Endothelial cell of umbilical vein (primary cell): Measurements from ENCODE around the gene CS. TPM values are rescaled to one million over a fixed set of nuclear protein-coding genes. Genes with fewer than 3 reads are reported as not detected.

Source experiments
- BruUV-seq: library from RNA; stranded (reverse); fragments of 400-500 nt; replicated peaks from 2 replicates; lab custom pipeline; 2021; lab: Mats Ljungman, UMichigan
- CTCF ChIA-PET: fragments of 300-600, 350-600 bp; sonication (Branson Sonifier 250); formaldehyde crosslinking; loops from one replicate; lab custom pipeline; 2021; ENCODE audit warnings: antibody characterized with exemption, inconsistent platforms; lab: Charles Lee
- POLR2A ChIA-PET: fragments of 300-600, 350-600 bp; sonication (Branson Sonifier 250); formaldehyde crosslinking; loops from one replicate; lab custom pipeline; 2021; ENCODE audit warnings: antibody characterized with exemption, inconsistent platforms; lab: Charles Lee
- DNase-seq: peaks from one replicate; pipeline ENCODE4 v3.0.0-alpha.2; 2011; ENCODE audit warnings: low read depth, low spot score
- FAIRE-seq: peaks from 2 replicates; lab custom pipeline; 2011; peaks lifted over from hg19 to GRCh38; lab: Jason Lieb, UNC
- H2AFZ ChIP-seq: 2 replicates; pipeline ENCODE4 v1.6.0; 2012; ENCODE audit warnings: low read depth, low read length, control low read depth, inconsistent platforms
- H3K27ac ChIP-seq: 2 replicates; pipeline ENCODE4 v1.5.1; 2011; ENCODE audit warnings: low read depth, mild to moderate bottlenecking, control low read depth, low read length, moderate library complexity; ENCODE audit not compliant: insufficient read depth
- H3K27me3 ChIP-seq, 2 experiments: 2 replicates each; pipeline versions ENCODE4 v1.6.0 to v1.6.1; 2011; ENCODE audit warnings: low read length in 2 of 2, mixed read lengths in 1 of 2; ENCODE audit not compliant: control insufficient read depth in 2 of 2, insufficient read depth in 2 of 2
- H3K36me3 ChIP-seq, 2 experiments: 2 replicates in 1 of 2; 3 replicates in 1 of 2; pipeline ENCODE4 v1.5.1; 2011; ENCODE audit warnings: low read length in 2 of 2, mild to moderate bottlenecking in 1 of 2, moderate library complexity in 1 of 2; ENCODE audit not compliant: control insufficient read depth in 2 of 2, insufficient read depth in 2 of 2; ENCODE audit errors: extremely low read depth in 1 of 2
- H3K4me1 ChIP-seq: 3 replicates; pipeline ENCODE4 v1.5.1; 2011; ENCODE audit warnings: mild to moderate bottlenecking, low read length; ENCODE audit not compliant: control insufficient read depth, insufficient read depth; ENCODE audit errors: extremely low read depth
- H3K4me2 ChIP-seq: 2 replicates; pipeline ENCODE4 v1.6.1; 2011; ENCODE audit warnings: low read length, control low read depth, mixed read lengths; ENCODE audit not compliant: insufficient read depth
- H3K4me3 ChIP-seq, 3 experiments: fragments of 200-600 bp in 1 of 3; sonication (generic), shearing (Covaris generic) in 1 of 3; replicated peaks in 1 of 3; 2 replicates each; pipeline ENCODE4 v1.5.1; 2011 to 2016; ENCODE audit warnings: control low read depth in 3 of 3, low read length in 3 of 3, mild to moderate bottlenecking in 2 of 3, inconsistent platforms in 1 of 3, low read depth in 1 of 3, moderate library complexity in 1 of 3; ENCODE audit not compliant: insufficient read depth in 1 of 3
- H3K79me2 ChIP-seq: 2 replicates; pipeline ENCODE4 v1.6.0; 2012; ENCODE audit warnings: low read length, inconsistent platforms; ENCODE audit not compliant: control insufficient read depth, insufficient read depth
- H3K9ac ChIP-seq: replicated peaks from 2 replicates; pipeline ENCODE3; 2011; ENCODE audit warnings: low read length, control low read depth; ENCODE audit not compliant: insufficient read depth; ENCODE audit errors: extremely low read depth
- H3K9me1 ChIP-seq: replicated peaks from 3 replicates; pipeline ENCODE4 v1.6.0; 2011; ENCODE audit warnings: mild to moderate bottlenecking, low read length; ENCODE audit not compliant: control insufficient read depth, insufficient read depth; ENCODE audit errors: extremely low read depth
- H3K9me3 ChIP-seq: replicated peaks from 2 replicates; pipeline ENCODE4 v1.5.1; 2012; ENCODE audit warnings: low read length, inconsistent platforms; ENCODE audit not compliant: control insufficient read depth, insufficient read depth
- H4K20me1 ChIP-seq: replicated peaks from 2 replicates; pipeline ENCODE3; 2011; ENCODE audit warnings: mild to moderate bottlenecking, low read length; ENCODE audit not compliant: control insufficient read depth, insufficient read depth; ENCODE audit errors: extremely low read depth
- CTCF ChIP-seq, 2 donors: IDR thresholded peaks; 1 replicate in 1 of 2; 2 replicates in 1 of 2; pipeline ENCODE4 v1.5.1; 2011; ENCODE audit warnings: low read length in 2 of 2, mild to moderate bottlenecking in 2 of 2, moderate library complexity in 2 of 2, control low read depth in 1 of 2, inconsistent platforms in 1 of 2, low read depth in 1 of 2; ENCODE audit not compliant: insufficient read depth in 1 of 2; ENCODE audit errors: extremely low read depth in 1 of 2
- EZH2 ChIP-seq: IDR thresholded peaks from 2 replicates; pipeline ENCODE4 v1.6.1; 2012; ENCODE audit warnings: borderline replicate concordance, low read depth, mild to moderate bottlenecking, moderate library complexity, low read length, inconsistent platforms; ENCODE audit not compliant: severe bottlenecking
- FOS ChIP-seq: IDR thresholded peaks from 2 replicates; pipeline ENCODE4 v1.6.1; 2011; ENCODE audit warnings: mild to moderate bottlenecking, low read length, moderate library complexity, borderline replicate concordance; ENCODE audit not compliant: insufficient read depth
- GATA2 ChIP-seq: IDR thresholded peaks from 2 replicates; pipeline ENCODE4 v1.7.0; 2011; ENCODE audit warnings: low read depth, mild to moderate bottlenecking, moderate library complexity, mixed read lengths, low read length; ENCODE audit not compliant: insufficient read length, insufficient read depth
- JUN ChIP-seq: IDR thresholded peaks from 2 replicates; pipeline ENCODE4 v1.6.1; 2011; ENCODE audit warnings: borderline replicate concordance, low read depth; ENCODE audit not compliant: insufficient read length, insufficient read depth
- MAX ChIP-seq: IDR thresholded peaks from 2 replicates; pipeline ENCODE4 v1.6.1; 2011; ENCODE audit not compliant: insufficient read depth, insufficient read length
- MYC ChIP-seq: IDR thresholded peaks from one replicate; pipeline ENCODE4 v1.6.1; 2011; ENCODE audit warnings: mild to moderate bottlenecking, low read depth, low read length
- POLR2A ChIP-seq: IDR thresholded peaks from 2 replicates; pipeline ENCODE4 v1.6.1; 2012; ENCODE audit warnings: low read depth, mild to moderate bottlenecking, control low read depth, low read length
- POLR2AphosphoS5 ChIP-seq: IDR thresholded peaks from 2 replicates; pipeline ENCODE4 v1.6.1; 2012; ENCODE audit warnings: low read depth, mild to moderate bottlenecking, control low read depth, low read length, moderate library complexity; ENCODE audit not compliant: insufficient read depth
- dilution Hi-C: fragments of 300-500 bp; cut with MboI; formaldehyde crosslinking; loops from one replicate; pipeline ENCODE4 v1.15.0; 2019; ENCODE audit warnings: low sequenced_read_pairs; ENCODE audit not compliant: extremely low pct_ligation_motif_present
- intact Hi-C: fragments of 100-400 bp; cut with micrococcal nuclease; formaldehyde crosslinking; loops from one replicate; pipeline ENCODE4 v1.10.0; 2022
- polyA plus RNA-seq, 4 experiments: library from polyadenylated mRNA; depleted of rRNA in 3 of 4; stranded (reverse) in 3 of 4; unstranded in 1 of 4; fragments of >200 nt; gene quantifications; 2 replicates each; pipeline versions ENCODE4 v1.2.1 to v1.2.3, GENCODE V29; 2011 to 2012; ENCODE audit warnings: missing spikeins in 1 of 4
- total RNA-seq: library from RNA; stranded (reverse); gene quantifications from 2 replicates; pipeline ENCODE4 v1.2.3, GENCODE V29; 2021

CS gene
- total and polyA plus RNA-seq, 2 donors (not counting 3 experiments of a cell fraction or from before 2014, with no cell fraction given) = 129 to 312 TPM

- Histone ChIP-seq H3K27me3 (no peaks in the 10 kb centered on the region), H3K4me2 (no peak overlapping the region), H3K4me3 (no peak overlapping the region), H2AFZ (no peak overlapping the region), H3K9me1 (no peaks in the 10 kb centered on the region), H3K9ac (no peak overlapping the region), H3K9me3 (no peaks in the 10 kb centered on the region), H3K36me3 (peaks cover 9 to 36% of the 10 kb centered on the region in 2 experiments), H3K27ac (no peak overlapping the region), H3K4me1 (no peaks in the 10 kb centered on the region), H3K79me2 (no peaks in the 10 kb centered on the region), H4K20me1 (no peaks in the 10 kb centered on the region)
- DNase-seq (no peak), FAIRE-seq (no peak)
- ChIA-PET POLR2A (interaction anchor here (0.8 kb wide), 1 partner anchor 38 kb away, joined by 6 read pairs; no protein-coding TSS in a partner anchor), CTCF (interaction anchor here (1.0 to 1.1 kb wide), 2 partner anchors 20 to 30 kb away, joined by 3 read pairs; partner anchors contain the start of gene ANKRD52)
- intact Hi-C loops = no loop called here
- dilution Hi-C loops = no loop called here
- no TSS peak for BruUV-seq
- TF ChIP-seq JUN (no peak), MYC (no peak), POLR2AphosphoS5 (no peak), EZH2 (no peak), FOS (no peak), POLR2A (no peak), CTCF (IDR thresholded peaks at IDR 0.05; ENCODE audit: extremely low read depth in 1 of 2, insufficient read depth in 1 of 2, low read depth in 1 of 2, low read length in 2 of 2) (no peak), GATA2 (no peak), MAX (no peak)
Measured at GRCh38 chr12:56237552-56237951, 62.6 kb downstream of the CS start.
